ENCODE results near the gene RLN3. TPM values are rescaled to one million over a fixed set of nuclear protein-coding genes. Genes with fewer than 3 reads are reported as not detected.

Gene RLN3
- total and polyA plus RNA-seq, 10 of the 15 experiments (the other 5 are each of a cell fraction or from before 2014, with no cell fraction given): not detected

DNA sequence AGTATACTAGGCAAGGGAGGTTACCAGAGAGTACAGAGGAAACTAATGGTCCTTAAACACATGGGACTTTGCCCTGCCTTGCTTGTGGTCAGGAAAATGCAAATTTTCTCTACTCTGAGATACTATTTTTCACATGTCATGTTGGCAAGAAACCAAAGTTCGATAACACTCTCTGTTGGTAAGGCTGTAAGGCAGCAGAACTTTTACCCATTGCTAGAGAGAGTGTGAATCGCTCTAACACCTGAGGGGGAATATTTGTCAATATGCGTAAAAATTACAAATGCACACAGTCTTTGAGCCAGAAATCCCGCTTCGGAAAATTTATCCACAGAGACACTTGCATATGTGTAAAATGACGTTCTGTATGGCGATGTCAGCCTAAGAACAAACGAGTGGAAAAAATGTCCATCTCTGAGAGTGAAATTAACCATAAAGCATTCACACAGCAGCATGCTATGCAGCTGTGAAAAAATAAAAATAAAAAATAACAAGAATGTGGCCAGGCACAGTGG is 12.4 kb upstream of the RLN3 start (continued):
- TF ChIP-seq ETV6 (conservative IDR thresholded peaks at IDR 0.05 in 1 of 2, IDR thresholded peaks at IDR 0.05 in 1 of 2; ENCODE audit: borderline replicate concordance in 1 of 2, low read depth in 1 of 2) (no peak), ZSCAN29 (IDR thresholded peaks at IDR 0.05) (no peak), IKZF2 (IDR thresholded peaks at IDR 0.05) (peak; percentile 85 to 90), POLR2AphosphoS5 (IDR thresholded peaks at IDR 0.05; ENCODE audit: low read length) (peak; percentile 36; the same call in 1 of the 2 replicates), CTCF (IDR thresholded peaks at IDR 0.05 in 2 of 3, conservative IDR thresholded peaks at IDR 0.05 in 1 of 3; ENCODE audit: control insufficient read depth in 2 of 3, extremely low read depth in 1 of 3, insufficient read depth in 1 of 3, low read depth in 3 of 3, low read length in 3 of 3) (no peak), REST (IDR thresholded peaks at IDR 0.05; ENCODE audit: low read depth, low read length) (no peak), NR2F1 (conservative IDR thresholded peaks at IDR 0.05) (peak; percentile 7; the same call in 1 of the 2 replicates)
- TF ChIP-seq, protein P1, sequence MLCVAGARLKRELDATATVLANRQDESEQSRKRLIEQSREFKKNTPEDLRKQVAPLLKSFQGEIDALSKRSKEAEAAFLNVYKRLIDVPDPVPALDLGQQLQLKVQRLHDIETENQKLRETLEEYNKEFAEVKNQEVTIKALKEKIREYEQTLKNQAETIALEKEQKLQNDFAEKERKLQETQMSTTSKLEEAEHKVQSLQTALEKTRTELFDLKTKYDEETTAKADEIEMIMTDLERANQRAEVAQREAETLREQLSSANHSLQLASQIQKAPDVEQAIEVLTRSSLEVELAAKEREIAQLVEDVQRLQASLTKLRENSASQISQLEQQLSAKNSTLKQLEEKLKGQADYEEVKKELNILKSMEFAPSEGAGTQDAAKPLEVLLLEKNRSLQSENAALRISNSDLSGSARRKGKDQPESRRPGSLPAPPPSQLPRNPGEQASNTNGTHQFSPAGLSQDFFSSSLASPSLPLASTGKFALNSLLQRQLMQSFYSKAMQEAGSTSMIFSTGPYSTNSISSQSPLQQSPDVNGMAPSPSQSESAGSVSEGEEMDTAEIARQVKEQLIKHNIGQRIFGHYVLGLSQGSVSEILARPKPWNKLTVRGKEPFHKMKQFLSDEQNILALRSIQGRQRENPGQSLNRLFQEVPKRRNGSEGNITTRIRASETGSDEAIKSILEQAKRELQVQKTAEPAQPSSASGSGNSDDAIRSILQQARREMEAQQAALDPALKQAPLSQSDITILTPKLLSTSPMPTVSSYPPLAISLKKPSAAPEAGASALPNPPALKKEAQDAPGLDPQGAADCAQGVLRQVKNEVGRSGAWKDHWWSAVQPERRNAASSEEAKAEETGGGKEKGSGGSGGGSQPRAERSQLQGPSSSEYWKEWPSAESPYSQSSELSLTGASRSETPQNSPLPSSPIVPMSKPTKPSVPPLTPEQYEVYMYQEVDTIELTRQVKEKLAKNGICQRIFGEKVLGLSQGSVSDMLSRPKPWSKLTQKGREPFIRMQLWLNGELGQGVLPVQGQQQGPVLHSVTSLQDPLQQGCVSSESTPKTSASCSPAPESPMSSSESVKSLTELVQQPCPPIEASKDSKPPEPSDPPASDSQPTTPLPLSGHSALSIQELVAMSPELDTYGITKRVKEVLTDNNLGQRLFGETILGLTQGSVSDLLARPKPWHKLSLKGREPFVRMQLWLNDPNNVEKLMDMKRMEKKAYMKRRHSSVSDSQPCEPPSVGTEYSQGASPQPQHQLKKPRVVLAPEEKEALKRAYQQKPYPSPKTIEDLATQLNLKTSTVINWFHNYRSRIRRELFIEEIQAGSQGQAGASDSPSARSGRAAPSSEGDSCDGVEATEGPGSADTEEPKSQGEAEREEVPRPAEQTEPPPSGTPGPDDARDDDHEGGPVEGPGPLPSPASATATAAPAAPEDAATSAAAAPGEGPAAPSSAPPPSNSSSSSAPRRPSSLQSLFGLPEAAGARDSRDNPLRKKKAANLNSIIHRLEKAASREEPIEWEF (IDR thresholded peaks at IDR 0.05; ENCODE audit: insufficient replicate concordance, low read depth, low read length): peak; percentile 85
- TF ChIP-seq, protein P2, sequence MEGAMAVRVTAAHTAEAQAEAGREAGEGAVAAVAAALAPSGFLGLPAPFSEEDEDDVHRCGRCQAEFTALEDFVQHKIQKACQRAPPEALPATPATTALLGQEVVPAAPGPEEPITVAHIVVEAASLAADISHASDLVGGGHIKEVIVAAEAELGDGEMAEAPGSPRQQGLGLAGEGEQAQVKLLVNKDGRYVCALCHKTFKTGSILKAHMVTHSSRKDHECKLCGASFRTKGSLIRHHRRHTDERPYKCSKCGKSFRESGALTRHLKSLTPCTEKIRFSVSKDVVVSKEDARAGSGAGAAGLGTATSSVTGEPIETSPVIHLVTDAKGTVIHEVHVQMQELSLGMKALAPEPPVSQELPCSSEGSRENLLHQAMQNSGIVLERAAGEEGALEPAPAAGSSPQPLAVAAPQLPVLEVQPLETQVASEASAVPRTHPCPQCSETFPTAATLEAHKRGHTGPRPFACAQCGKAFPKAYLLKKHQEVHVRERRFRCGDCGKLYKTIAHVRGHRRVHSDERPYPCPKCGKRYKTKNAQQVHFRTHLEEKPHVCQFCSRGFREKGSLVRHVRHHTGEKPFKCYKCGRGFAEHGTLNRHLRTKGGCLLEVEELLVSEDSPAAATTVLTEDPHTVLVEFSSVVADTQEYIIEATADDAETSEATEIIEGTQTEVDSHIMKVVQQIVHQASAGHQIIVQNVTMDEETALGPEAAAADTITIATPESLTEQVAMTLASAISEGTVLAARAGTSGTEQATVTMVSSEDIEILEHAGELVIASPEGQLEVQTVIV (IDR thresholded peaks at IDR 0.05; ENCODE audit: borderline replicate concordance, partially characterized antibody): no peak
- TF ChIP-seq, protein P3, sequence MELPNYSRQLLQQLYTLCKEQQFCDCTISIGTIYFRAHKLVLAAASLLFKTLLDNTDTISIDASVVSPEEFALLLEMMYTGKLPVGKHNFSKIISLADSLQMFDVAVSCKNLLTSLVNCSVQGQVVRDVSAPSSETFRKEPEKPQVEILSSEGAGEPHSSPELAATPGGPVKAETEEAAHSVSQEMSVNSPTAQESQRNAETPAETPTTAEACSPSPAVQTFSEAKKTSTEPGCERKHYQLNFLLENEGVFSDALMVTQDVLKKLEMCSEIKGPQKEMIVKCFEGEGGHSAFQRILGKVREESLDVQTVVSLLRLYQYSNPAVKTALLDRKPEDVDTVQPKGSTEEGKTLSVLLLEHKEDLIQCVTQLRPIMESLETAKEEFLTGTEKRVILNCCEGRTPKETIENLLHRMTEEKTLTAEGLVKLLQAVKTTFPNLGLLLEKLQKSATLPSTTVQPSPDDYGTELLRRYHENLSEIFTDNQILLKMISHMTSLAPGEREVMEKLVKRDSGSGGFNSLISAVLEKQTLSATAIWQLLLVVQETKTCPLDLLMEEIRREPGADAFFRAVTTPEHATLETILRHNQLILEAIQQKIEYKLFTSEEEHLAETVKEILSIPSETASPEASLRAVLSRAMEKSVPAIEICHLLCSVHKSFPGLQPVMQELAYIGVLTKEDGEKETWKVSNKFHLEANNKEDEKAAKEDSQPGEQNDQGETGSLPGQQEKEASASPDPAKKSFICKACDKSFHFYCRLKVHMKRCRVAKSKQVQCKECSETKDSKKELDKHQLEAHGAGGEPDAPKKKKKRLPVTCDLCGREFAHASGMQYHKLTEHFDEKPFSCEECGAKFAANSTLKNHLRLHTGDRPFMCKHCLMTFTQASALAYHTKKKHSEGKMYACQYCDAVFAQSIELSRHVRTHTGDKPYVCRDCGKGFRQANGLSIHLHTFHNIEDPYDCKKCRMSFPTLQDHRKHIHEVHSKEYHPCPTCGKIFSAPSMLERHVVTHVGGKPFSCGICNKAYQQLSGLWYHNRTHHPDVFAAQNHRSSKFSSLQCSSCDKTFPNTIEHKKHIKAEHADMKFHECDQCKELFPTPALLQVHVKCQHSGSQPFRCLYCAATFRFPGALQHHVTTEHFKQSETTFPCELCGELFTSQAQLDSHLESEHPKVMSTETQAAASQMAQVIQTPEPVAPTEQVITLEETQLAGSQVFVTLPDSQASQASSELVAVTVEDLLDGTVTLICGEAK (IDR thresholded peaks at IDR 0.05; ENCODE audit: borderline replicate concordance): no peak; the same call in 1 of the 2 replicates
